B cell (primary cell): ENCODE data around the gene CLASP1. TPM values are rescaled to one million over a fixed set of nuclear protein-coding genes. Genes with fewer than 3 reads are reported as not detected.

Source experiments
- ATAC-seq: fragments of 200-7000 bp; cut with Tn5 transposase; one replicate; pipeline ENCODE4 v1.10.0; 2021; ENCODE audit warnings: low read depth, mild to moderate bottlenecking, moderate number of reproducible peaks, moderate library complexity
- CTCF ChIA-PET: fragments of 350-600 bp; sonication (Branson Sonifier 250); formaldehyde crosslinking; loops from one replicate; lab custom pipeline; 2021; ENCODE audit warnings: antibody characterized with exemption, inconsistent platforms; lab: Charles Lee
- POLR2A ChIA-PET: fragments of 350-600 bp; sonication (Branson Sonifier 250); formaldehyde crosslinking; loops from one replicate; lab custom pipeline; 2021; ENCODE audit warnings: antibody characterized with exemption; lab: Charles Lee
- DNase-seq: peaks from one replicate; pipeline ENCODE4 v3.0.0; 2013
- H2AFZ ChIP-seq: 2 replicates; pipeline ENCODE4 v1.6.1; 2012; ENCODE audit warnings: mild to moderate bottlenecking, low read depth, low read length; ENCODE audit not compliant: insufficient read depth, poor library complexity, severe bottlenecking
- H3K27ac ChIP-seq, 2 donors: 1 replicate in 1 of 2; 2 replicates in 1 of 2; pipeline ENCODE4 v1.5.1; 2012 to 2013; ENCODE audit warnings: low read length in 2 of 2, mild to moderate bottlenecking in 2 of 2, moderate library complexity in 1 of 2
- H3K27me3 ChIP-seq, 4 experiments: fragments of 200-600 bp in 1 of 4; sonication (generic) in 1 of 4; replicated peaks in 1 of 4; 1 replicate in 2 of 4; 2 replicates in 2 of 4; pipeline versions ENCODE4 v1.6.1 to v1.7.0; 2013 to 2016; ENCODE audit warnings: low read length in 3 of 4, mild to moderate bottlenecking in 2 of 4, mixed read lengths in 1 of 4, moderate library complexity in 1 of 4; ENCODE audit not compliant: insufficient read depth in 4 of 4, control insufficient read depth in 3 of 4; ENCODE audit errors: control extremely low read depth in 1 of 4
- H3K36me3 ChIP-seq, 2 experiments: replicated peaks in 1 of 2; 1 replicate in 1 of 2; 2 replicates in 1 of 2; pipeline versions ENCODE4 v1.6.1 to v1.7.1; 2013; ENCODE audit warnings: low read length in 1 of 2; ENCODE audit not compliant: insufficient read depth in 2 of 2, control insufficient read depth in 1 of 2; ENCODE audit errors: control extremely low read depth in 1 of 2, extremely low read depth in 1 of 2
- H3K4me1 ChIP-seq, 2 donors: fragments of 200-600 bp in 1 of 2; sonication (generic) in 1 of 2; 1 replicate in 1 of 2; 2 replicates in 1 of 2; pipeline versions ENCODE4 v1.5.1 to v1.6.1; 2013 to 2017; ENCODE audit warnings: low read length in 2 of 2; ENCODE audit not compliant: control insufficient read depth in 2 of 2, insufficient read depth in 2 of 2
- H3K4me2 ChIP-seq: replicated peaks from 2 replicates; pipeline ENCODE3; 2012; ENCODE audit warnings: mild to moderate bottlenecking, low read depth, low read length; ENCODE audit not compliant: poor library complexity, severe bottlenecking
- H3K4me3 ChIP-seq, 5 experiments: fragments of 200-600 bp in 1 of 5; sonication (generic) in 1 of 5; 1 replicate in 3 of 5; 2 replicates in 2 of 5; pipeline versions ENCODE4 v1.5.1 to v1.7.0; 2011 to 2016; ENCODE audit warnings: low read length in 4 of 5, mild to moderate bottlenecking in 4 of 5, low read depth in 2 of 5, control low read depth in 1 of 5, moderate library complexity in 1 of 5; ENCODE audit not compliant: insufficient read depth in 1 of 5; ENCODE audit errors: control extremely low read depth in 1 of 5, extremely low read depth in 1 of 5
- H3K79me2 ChIP-seq: fragments of 200-600 bp; sonication (generic); one replicate; pipeline ENCODE4 v1.6.0; 2016; ENCODE audit warnings: low read length; ENCODE audit not compliant: control insufficient read depth, insufficient read depth
- H3K9ac ChIP-seq: fragments of 200-600 bp; sonication (generic); 2 replicates; pipeline ENCODE4 v1.6.1; 2017; ENCODE audit warnings: mild to moderate bottlenecking, low read length, moderate library complexity
- H3K9me3 ChIP-seq, 3 donors: one replicate each; pipeline versions ENCODE4 v1.6.1 to v1.7.1; 2013; ENCODE audit warnings: low read length in 2 of 3; ENCODE audit not compliant: control insufficient read depth in 2 of 3, insufficient read depth in 1 of 3; ENCODE audit errors: control extremely low read depth in 1 of 3
- H4K20me1 ChIP-seq: 2 replicates; pipeline ENCODE4 v1.6.0; 2012; ENCODE audit warnings: mild to moderate bottlenecking, low read length; ENCODE audit not compliant: insufficient read depth, control insufficient read depth, poor library complexity, severe bottlenecking
- H3K27ac Mint-ChIP-seq: one replicate; pipeline ENCODE4 v1.8.0; 2021; ENCODE audit warnings: mixed read lengths
- H3K27me3 Mint-ChIP-seq: one replicate; pipeline ENCODE4 v1.8.0; 2021; ENCODE audit warnings: mixed read lengths
- H3K4me1 Mint-ChIP-seq: one replicate; pipeline ENCODE4 v1.8.0; 2021; ENCODE audit warnings: mixed read lengths
- H3K4me3 Mint-ChIP-seq: one replicate; pipeline ENCODE4 v1.8.0; 2021; ENCODE audit warnings: mixed read lengths
- H3K9me3 Mint-ChIP-seq: one replicate; pipeline ENCODE4 v1.8.0; 2022; ENCODE audit warnings: mixed read lengths; ENCODE audit not compliant: insufficient read depth
- EZH2 ChIP-seq: IDR thresholded peaks from 2 replicates; pipeline ENCODE4 v1.6.1; 2012; ENCODE audit warnings: borderline replicate concordance, low read depth, mild to moderate bottlenecking, moderate library complexity, low read length; ENCODE audit not compliant: insufficient read depth, poor library complexity, severe bottlenecking
- WGBS: methylation state at CpG from one replicate; pipeline ENCODE4 v1.1.5; 2013; ENCODE audit warnings: missing lambda C conversion rate; ENCODE audit not compliant: insufficient coverage; 5-methylcytosine and 5-hydroxymethylcytosine counted together
- intact Hi-C: fragments of 100-400 bp; cut with micrococcal nuclease; formaldehyde crosslinking; loops from one replicate; pipeline ENCODE4 v1.10.0; 2022
- polyA plus RNA-seq: library from polyadenylated mRNA; depleted of rRNA; stranded (reverse); fragments of >200 nt; gene quantifications from 2 replicates; pipeline ENCODE4 v1.2.3, GENCODE V29; 2012
- total RNA-seq, 2 donors: library from RNA; stranded (reverse); fragments of 120-200 nt in 1 of 2; gene quantifications; 1 replicate in 1 of 2; 2 replicates in 1 of 2; pipeline versions ENCODE4 v1.2.3 to v1.2.4, GENCODE V29; 2013 to 2022
- TF ChIP-seq, protein P1 (sequence below): fragments of 200-600 bp; IDR thresholded peaks from one replicate; pipeline ENCODE4 v1.8.0; 2022; ENCODE audit warnings: antibody characterized with exemption, mild to moderate bottlenecking

The CLASP1 gene
- total and polyA plus RNA-seq, 2 donors (not counting 1 experiment from before 2014, with no cell fraction given) = 8.7 to 88.0 TPM

DNA sequence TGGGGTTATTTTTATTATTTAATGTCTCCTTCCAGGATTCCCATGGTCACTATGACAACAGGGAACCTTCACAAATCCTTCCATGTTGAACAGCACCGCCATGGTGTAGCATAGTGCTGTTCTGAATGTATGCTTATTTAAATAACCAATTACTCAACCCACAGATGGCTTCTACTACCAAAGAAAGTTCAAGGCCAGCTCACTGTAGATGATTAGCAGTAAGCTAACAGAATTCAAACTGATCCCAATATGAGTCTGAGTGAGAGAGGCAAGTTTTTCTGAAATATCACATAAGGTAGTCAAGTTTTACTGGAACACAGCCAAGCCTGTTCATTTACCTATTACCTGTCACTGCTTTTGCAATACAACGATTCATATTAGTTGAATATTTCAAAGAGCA is 51.2 kb downstream of the CLASP1 start:
- no peak overlapping the region for H3K4me3 Mint-ChIP-seq

More for the DNA sequence above, 51.2 kb downstream of the CLASP1 start:
- H3K4me1 ChIP-seq = peaks cover 21 to 22% of the 10 kb centered on the region in 2 donors
- no peak overlapping the region for H2AFZ ChIP-seq
- POLR2A ChIA-PET = no interaction called here
- no peaks in the 10 kb centered on the region for H3K9me3 Mint-ChIP-seq
- peaks cover 62% of the 10 kb centered on the region for H3K4me1 Mint-ChIP-seq
- no peaks in the 10 kb centered on the region for H3K27me3 ChIP-seq
- peaks cover 81% of the 10 kb centered on the region for H3K79me2 ChIP-seq
- H3K27me3 Mint-ChIP-seq = no peaks in the 10 kb centered on the region
- intact Hi-C loops = no loop called here
- H3K4me2 ChIP-seq = no peak overlapping the region
- CTCF ChIA-PET = no interaction called here
- H3K9ac ChIP-seq = no peak overlapping the region
- H3K9me3 ChIP-seq = no peaks in the 10 kb centered on the region
- WGBS = no CpG with 5 or more reads among the region's 2 CpGs
- DNase-seq = no peak
- H3K4me3 ChIP-seq = no peak overlapping the region
- H3K27ac ChIP-seq = no peak overlapping the region
- H3K27ac Mint-ChIP-seq = no peak overlapping the region
- H3K36me3 ChIP-seq = peaks cover 0 to 2% of the 10 kb centered on the region in 2 experiments
- peaks cover 30% of the 10 kb centered on the region for H4K20me1 ChIP-seq
- TF ChIP-seq, protein P1, sequence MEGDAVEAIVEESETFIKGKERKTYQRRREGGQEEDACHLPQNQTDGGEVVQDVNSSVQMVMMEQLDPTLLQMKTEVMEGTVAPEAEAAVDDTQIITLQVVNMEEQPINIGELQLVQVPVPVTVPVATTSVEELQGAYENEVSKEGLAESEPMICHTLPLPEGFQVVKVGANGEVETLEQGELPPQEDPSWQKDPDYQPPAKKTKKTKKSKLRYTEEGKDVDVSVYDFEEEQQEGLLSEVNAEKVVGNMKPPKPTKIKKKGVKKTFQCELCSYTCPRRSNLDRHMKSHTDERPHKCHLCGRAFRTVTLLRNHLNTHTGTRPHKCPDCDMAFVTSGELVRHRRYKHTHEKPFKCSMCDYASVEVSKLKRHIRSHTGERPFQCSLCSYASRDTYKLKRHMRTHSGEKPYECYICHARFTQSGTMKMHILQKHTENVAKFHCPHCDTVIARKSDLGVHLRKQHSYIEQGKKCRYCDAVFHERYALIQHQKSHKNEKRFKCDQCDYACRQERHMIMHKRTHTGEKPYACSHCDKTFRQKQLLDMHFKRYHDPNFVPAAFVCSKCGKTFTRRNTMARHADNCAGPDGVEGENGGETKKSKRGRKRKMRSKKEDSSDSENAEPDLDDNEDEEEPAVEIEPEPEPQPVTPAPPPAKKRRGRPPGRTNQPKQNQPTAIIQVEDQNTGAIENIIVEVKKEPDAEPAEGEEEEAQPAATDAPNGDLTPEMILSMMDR = no peak
- TF ChIP-seq EZH2 = no peak
- ATAC-seq = no peak
